ENCODE results near the gene SERGEF. TPM values are rescaled to one million over a fixed set of nuclear protein-coding genes. Genes with fewer than 3 reads are reported as not detected.

SERGEF gene
- total RNA-seq, 1 experiment from 2014 or later = 26.1 TPM

- Mint-ChIP-seq H3K4me3 (ENCODE audit: unreplicated experiment) (no peak overlapping the region), H3K9me3 (ENCODE audit: unreplicated experiment) (no peaks in the 10 kb centered on the region), H3K4me1 (ENCODE audit: insufficient read depth, unreplicated experiment) (peaks cover 15% of the 10 kb centered on the region), H3K27ac (ENCODE audit: low read depth, unreplicated experiment) (no peak overlapping the region), H3K27me3 (ENCODE audit: insufficient read depth, unreplicated experiment) (no peaks in the 10 kb centered on the region), H3K36me3 (ENCODE audit: insufficient read depth, unreplicated experiment) (no peaks in the 10 kb centered on the region)
- no peak for DNase-seq (ENCODE audit: unreplicated experiment)
- BruUV-seq (replicated peaks) = no TSS peak
- intact Hi-C loops (cut with micrococcal nuclease) = no loop called here
- CTCF ChIA-PET = interaction anchor here (0.7 to 2.6 kb wide), 7 partner anchors 14 to 166 kb away, joined by 3 to 11 read pairs (median 3); no protein-coding TSS in a partner anchor
- TF ChIP-seq, protein P1, sequence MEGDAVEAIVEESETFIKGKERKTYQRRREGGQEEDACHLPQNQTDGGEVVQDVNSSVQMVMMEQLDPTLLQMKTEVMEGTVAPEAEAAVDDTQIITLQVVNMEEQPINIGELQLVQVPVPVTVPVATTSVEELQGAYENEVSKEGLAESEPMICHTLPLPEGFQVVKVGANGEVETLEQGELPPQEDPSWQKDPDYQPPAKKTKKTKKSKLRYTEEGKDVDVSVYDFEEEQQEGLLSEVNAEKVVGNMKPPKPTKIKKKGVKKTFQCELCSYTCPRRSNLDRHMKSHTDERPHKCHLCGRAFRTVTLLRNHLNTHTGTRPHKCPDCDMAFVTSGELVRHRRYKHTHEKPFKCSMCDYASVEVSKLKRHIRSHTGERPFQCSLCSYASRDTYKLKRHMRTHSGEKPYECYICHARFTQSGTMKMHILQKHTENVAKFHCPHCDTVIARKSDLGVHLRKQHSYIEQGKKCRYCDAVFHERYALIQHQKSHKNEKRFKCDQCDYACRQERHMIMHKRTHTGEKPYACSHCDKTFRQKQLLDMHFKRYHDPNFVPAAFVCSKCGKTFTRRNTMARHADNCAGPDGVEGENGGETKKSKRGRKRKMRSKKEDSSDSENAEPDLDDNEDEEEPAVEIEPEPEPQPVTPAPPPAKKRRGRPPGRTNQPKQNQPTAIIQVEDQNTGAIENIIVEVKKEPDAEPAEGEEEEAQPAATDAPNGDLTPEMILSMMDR (IDR thresholded peaks at IDR 0.05; ENCODE audit: unreplicated experiment) = no peak
- POLR2A ChIA-PET = interaction anchor here (0.7 to 1.3 kb wide), 7 partner anchors 11 to 1342 kb away, joined by 3 to 8 read pairs (median 3); no protein-coding TSS in a partner anchor
Observed at GRCh38 chr11:17812865-17813187, 200.0 kb downstream of the SERGEF start.

GRCh38 chr11:17812091-17812864 lies 200.6 kb downstream of the SERGEF start:
- CTCF ChIA-PET = interaction anchor here (0.7 to 2.6 kb wide), 4 partner anchors 15 to 79 kb away, joined by 3 to 11 read pairs (median 3); no protein-coding TSS in a partner anchor
- Mint-ChIP-seq H3K27me3 (ENCODE audit: insufficient read depth, unreplicated experiment) (no peaks in the 10 kb centered on the region), H3K4me1 (ENCODE audit: insufficient read depth, unreplicated experiment) (peaks cover 15% of the 10 kb centered on the region), H3K36me3 (ENCODE audit: insufficient read depth, unreplicated experiment) (no peaks in the 10 kb centered on the region), H3K27ac (ENCODE audit: low read depth, unreplicated experiment) (no peak overlapping the region), H3K4me3 (ENCODE audit: unreplicated experiment) (no peak overlapping the region), H3K9me3 (ENCODE audit: unreplicated experiment) (no peaks in the 10 kb centered on the region)
- intact Hi-C loops (cut with micrococcal nuclease) = no loop called here
- POLR2A ChIA-PET = interaction anchor here (0.7 to 1.3 kb wide), 4 partner anchors 15 to 1342 kb away, joined by 3 to 4 read pairs (median 3); no protein-coding TSS in a partner anchor
- DNase-seq (ENCODE audit: unreplicated experiment) = no peak
- TF ChIP-seq, protein P1 (IDR thresholded peaks at IDR 0.05; ENCODE audit: unreplicated experiment) = no peak
- BruUV-seq (replicated peaks) = no TSS peak

DNA sequence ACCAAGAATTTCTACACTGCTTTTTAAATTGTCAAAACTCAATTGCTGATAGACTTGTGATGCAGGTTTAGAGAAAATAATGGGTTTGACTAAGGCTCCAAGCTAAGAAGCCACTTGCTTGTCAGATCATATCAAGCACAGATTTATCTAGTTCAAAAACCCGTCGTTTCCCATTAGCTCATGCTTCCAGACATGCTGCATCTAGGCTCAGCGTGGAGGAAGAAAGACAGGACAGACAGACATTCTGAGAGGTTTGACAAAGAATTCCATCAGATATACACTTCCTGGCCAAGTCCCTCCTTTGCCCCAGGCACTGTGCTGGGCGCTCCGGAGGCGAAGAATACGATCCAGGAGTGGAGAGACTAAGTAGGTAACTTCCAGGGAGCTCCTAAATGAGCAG lies 201.5 kb downstream of the SERGEF start:
- intact Hi-C loops (cut with micrococcal nuclease) = no loop called here
- no peaks in the 10 kb centered on the region for H3K36me3 Mint-ChIP-seq (ENCODE audit: insufficient read depth, unreplicated experiment)
- H3K4me1 Mint-ChIP-seq (ENCODE audit: insufficient read depth, unreplicated experiment) = peaks cover 15% of the 10 kb centered on the region
- ChIA-PET CTCF (interaction anchor here (0.7 to 2.6 kb wide), 6 partner anchors 9 to 161 kb away, joined by 3 to 11 read pairs (median 4); no protein-coding TSS in a partner anchor), POLR2A (interaction anchor here (0.9 to 1.1 kb wide), 2 partner anchors 12 to 34 kb away, joined by 3 to 4 read pairs; no protein-coding TSS in a partner anchor)
- no peak overlapping the region for H3K4me3 Mint-ChIP-seq (ENCODE audit: unreplicated experiment)
- H3K27me3 Mint-ChIP-seq (ENCODE audit: insufficient read depth, unreplicated experiment) = no peaks in the 10 kb centered on the region
- H3K27ac Mint-ChIP-seq (ENCODE audit: low read depth, unreplicated experiment) = no peak overlapping the region
- no TSS peak for BruUV-seq (replicated peaks)
- no peaks in the 10 kb centered on the region for H3K9me3 Mint-ChIP-seq (ENCODE audit: unreplicated experiment)
- TF ChIP-seq, protein P1 (IDR thresholded peaks at IDR 0.05; ENCODE audit: unreplicated experiment) = no peak
- no peak for DNase-seq (ENCODE audit: unreplicated experiment)

DNA sequence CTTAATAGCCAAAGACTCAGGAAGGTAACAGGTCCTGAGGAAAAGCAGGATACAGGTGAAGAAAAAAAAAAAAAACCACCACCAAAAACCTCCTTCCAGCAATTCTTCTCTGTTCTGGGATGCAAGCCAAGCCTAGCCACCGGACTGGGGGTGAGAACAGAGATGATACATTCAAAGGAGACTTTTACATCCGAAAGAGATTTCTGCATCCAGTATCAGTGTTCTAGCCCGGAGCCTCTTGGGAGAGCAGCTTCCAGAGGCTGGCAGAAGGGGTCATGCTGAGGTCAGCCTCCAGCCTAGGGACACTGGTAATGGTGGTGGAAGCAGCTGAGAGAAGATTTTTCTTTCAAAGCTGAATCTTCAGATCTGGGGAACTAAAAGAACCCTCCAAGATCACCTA lies 202.1 kb downstream of the SERGEF start:
- H3K4me3 Mint-ChIP-seq (ENCODE audit: unreplicated experiment) = no peak overlapping the region
- CTCF ChIA-PET = interaction anchor here (0.7 to 1.6 kb wide), 4 partner anchors 8 to 162 kb away, joined by 4 to 7 read pairs (median 4); no protein-coding TSS in a partner anchor
- no TSS peak for BruUV-seq (replicated peaks)
- H3K27me3 Mint-ChIP-seq (ENCODE audit: insufficient read depth, unreplicated experiment) = no peaks in the 10 kb centered on the region
- TF ChIP-seq, protein P1 (IDR thresholded peaks at IDR 0.05; ENCODE audit: unreplicated experiment) = no peak
- peak; percentile 72 for DNase-seq (ENCODE audit: unreplicated experiment)
- no peak overlapping the region for H3K27ac Mint-ChIP-seq (ENCODE audit: low read depth, unreplicated experiment)
- intact Hi-C loops (cut with micrococcal nuclease) = no loop called here
- peaks cover 15% of the 10 kb centered on the region for H3K4me1 Mint-ChIP-seq (ENCODE audit: insufficient read depth, unreplicated experiment)
- H3K36me3 Mint-ChIP-seq (ENCODE audit: insufficient read depth, unreplicated experiment) = no peaks in the 10 kb centered on the region
- no peaks in the 10 kb centered on the region for H3K9me3 Mint-ChIP-seq (ENCODE audit: unreplicated experiment)
- POLR2A ChIA-PET = interaction anchor here (0.9 to 1.1 kb wide), 2 partner anchors 12 to 35 kb away, joined by 3 to 4 read pairs; no protein-coding TSS in a partner anchor
